ENCODE data around the gene CXCL10.
"Not testable (repeated sequence)": the region's sequence is repeated elsewhere in the genome, so short reads cannot be mapped to it uniquely, and the experiment has no call there.

Gene CXCL10

GRCh38 chr4:76023389-76023788 lies at the start of gene CXCL10:
Gene CXCL10 (minus strand): TSS chr4:76023497. CDS start chr4:76023431, 66 bp downstream.
- no peak for DNase-seq

- DNase-seq = no peak
Measured at GRCh38 chr4:76072760-76073159, 49.5 kb upstream of the CXCL10 start.

GRCh38 chr4:76067652-76068286 lies 44.5 kb upstream of the CXCL10 start:
- peak in 43 of 56 donors; percentile 1 to 83 (median 35) for DNase-seq

- no peak for DNase-seq
Measured at GRCh38 chr4:76066546-76066945, 43.2 kb upstream of the CXCL10 start.

GRCh38 chr4:76061982-76062381 lies 38.7 kb upstream of the CXCL10 start:
- no peak for DNase-seq

- DNase-seq = no peak
Measured at GRCh38 chr4:76061421-76061820, 38.1 kb upstream of the CXCL10 start.

- no peak for DNase-seq
Measured at GRCh38 chr4:76060506-76060905, 37.2 kb upstream of the CXCL10 start.

GRCh38 chr4:76059750-76060149 lies 36.5 kb upstream of the CXCL10 start:
- DNase-seq = no peak

GRCh38 chr4:76058888-76059426 lies 35.7 kb upstream of the CXCL10 start:
- DNase-seq = no peak

GRCh38 chr4:76058302-76058701 lies 35.0 kb upstream of the CXCL10 start:
- no peak for DNase-seq

GRCh38 chr4:76055421-76055820 lies 32.1 kb upstream of the CXCL10 start:
- no peak for DNase-seq

GRCh38 chr4:76055016-76055415 lies 31.7 kb upstream of the CXCL10 start:
- no peak for DNase-seq

- no peak for DNase-seq
Measured at GRCh38 chr4:76053730-76054129, 30.4 kb upstream of the CXCL10 start.

- DNase-seq = not testable (repeated sequence)
Measured at GRCh38 chr4:76050560-76051050, 27.3 kb upstream of the CXCL10 start.

GRCh38 chr4:76049860-76050416 lies 26.6 kb upstream of the CXCL10 start:
- not testable (repeated sequence) for DNase-seq

GRCh38 chr4:76044686-76045085 lies 21.4 kb upstream of the CXCL10 start:
- not testable (repeated sequence) for DNase-seq

GRCh38 chr4:76043306-76043705 lies 20.0 kb upstream of the CXCL10 start:
- DNase-seq = not testable (repeated sequence)

GRCh38 chr4:76042241-76042998 lies 19.1 kb upstream of the CXCL10 start:
- DNase-seq = not testable (repeated sequence)

GRCh38 chr4:76036855-76037254 lies 13.6 kb upstream of the CXCL10 start:
- no peak for DNase-seq

GRCh38 chr4:76035799-76036380 lies 12.6 kb upstream of the CXCL10 start, which contains the start of gene CXCL11:
Gene CXCL11 (minus strand): TSS chr4:76036070. CDS start chr4:76035987, 83 bp downstream.
- no peak for DNase-seq

- DNase-seq = peak in 1 of 56 donors; percentile 3
Measured at GRCh38 chr4:76035141-76035540, 11.8 kb upstream of the CXCL10 start.

GRCh38 chr4:76029300-76029699 lies 6.0 kb upstream of the CXCL10 start:
- DNase-seq = no peak
